SU-DHL-6 (cell line): ENCODE results near the gene MAF.

Experiments
- EZH2phosphoT487 ChIP-seq: fragments of 200-600 bp; sonication (generic), shearing (Covaris generic); conservative IDR thresholded peaks from 2 replicates; pipeline ENCODE4 v1.6.1; 2018; ENCODE audit warnings: mild to moderate bottlenecking, antibody characterized with exemption, low read length, moderate library complexity, mixed read lengths
- TF ChIP-seq, protein P1 (sequence below): fragments of 200-600 bp; sonication (generic); IDR thresholded peaks from one replicate; pipeline ENCODE4 v1.5.1; 2017; ENCODE audit warnings: antibody characterized with exemption, mild to moderate bottlenecking, low read length, moderate library complexity; ENCODE audit not compliant: insufficient read depth, poor library complexity, severe bottlenecking

GRCh38 chr16:79599256-79599836, 1.2 kb downstream of the MAF start:
- TF ChIP-seq EZH2phosphoT487 = no peak
- TF ChIP-seq, protein P1, sequence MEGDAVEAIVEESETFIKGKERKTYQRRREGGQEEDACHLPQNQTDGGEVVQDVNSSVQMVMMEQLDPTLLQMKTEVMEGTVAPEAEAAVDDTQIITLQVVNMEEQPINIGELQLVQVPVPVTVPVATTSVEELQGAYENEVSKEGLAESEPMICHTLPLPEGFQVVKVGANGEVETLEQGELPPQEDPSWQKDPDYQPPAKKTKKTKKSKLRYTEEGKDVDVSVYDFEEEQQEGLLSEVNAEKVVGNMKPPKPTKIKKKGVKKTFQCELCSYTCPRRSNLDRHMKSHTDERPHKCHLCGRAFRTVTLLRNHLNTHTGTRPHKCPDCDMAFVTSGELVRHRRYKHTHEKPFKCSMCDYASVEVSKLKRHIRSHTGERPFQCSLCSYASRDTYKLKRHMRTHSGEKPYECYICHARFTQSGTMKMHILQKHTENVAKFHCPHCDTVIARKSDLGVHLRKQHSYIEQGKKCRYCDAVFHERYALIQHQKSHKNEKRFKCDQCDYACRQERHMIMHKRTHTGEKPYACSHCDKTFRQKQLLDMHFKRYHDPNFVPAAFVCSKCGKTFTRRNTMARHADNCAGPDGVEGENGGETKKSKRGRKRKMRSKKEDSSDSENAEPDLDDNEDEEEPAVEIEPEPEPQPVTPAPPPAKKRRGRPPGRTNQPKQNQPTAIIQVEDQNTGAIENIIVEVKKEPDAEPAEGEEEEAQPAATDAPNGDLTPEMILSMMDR = no peak
